GM15510 (cell line): ENCODE results near the gene PPP1R13B.

Source experiments
- POLR2A ChIP-seq: IDR thresholded peaks from 3 replicates; pipeline ENCODE4 v1.6.1; 2011; ENCODE audit warnings: borderline replicate concordance; ENCODE audit not compliant: insufficient read length; ENCODE audit errors: extremely low read depth

PPP1R13B gene

GRCh38 chr14:103721334-103722120 is 125.8 kb downstream of the PPP1R13B start:
- TF ChIP-seq POLR2A: no peak

- TF ChIP-seq POLR2A: no peak
Observed at GRCh38 chr14:103719751-103720150, 127.6 kb downstream of the PPP1R13B start.

DNA sequence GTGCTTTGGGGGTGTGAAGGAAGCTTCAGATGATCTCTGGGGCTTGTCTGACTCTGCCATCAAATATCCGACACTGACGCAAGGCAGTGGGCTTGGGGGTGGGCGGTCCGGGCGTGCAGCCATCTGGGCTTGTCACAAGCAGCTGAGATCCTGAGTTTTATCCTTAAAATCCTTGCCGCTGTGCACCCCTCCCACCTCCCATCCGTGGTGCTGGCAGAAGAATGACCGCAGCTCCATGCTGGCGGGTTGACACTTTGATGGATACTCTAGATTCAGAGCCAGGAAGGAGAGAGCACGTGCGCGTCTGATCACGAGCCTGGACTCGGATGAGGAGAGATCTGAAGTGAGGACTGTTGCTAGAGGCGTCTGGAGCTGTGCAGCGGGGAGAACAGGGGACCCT is 128.8 kb downstream of the PPP1R13B start:
- TF ChIP-seq POLR2A: no peak

- no peak for TF ChIP-seq POLR2A
Observed at GRCh38 chr14:103716899-103717411, 130.4 kb downstream of the PPP1R13B start.

GRCh38 chr14:103716091-103716801 is 131.1 kb downstream of the PPP1R13B start:
- TF ChIP-seq POLR2A: no peak

DNA sequence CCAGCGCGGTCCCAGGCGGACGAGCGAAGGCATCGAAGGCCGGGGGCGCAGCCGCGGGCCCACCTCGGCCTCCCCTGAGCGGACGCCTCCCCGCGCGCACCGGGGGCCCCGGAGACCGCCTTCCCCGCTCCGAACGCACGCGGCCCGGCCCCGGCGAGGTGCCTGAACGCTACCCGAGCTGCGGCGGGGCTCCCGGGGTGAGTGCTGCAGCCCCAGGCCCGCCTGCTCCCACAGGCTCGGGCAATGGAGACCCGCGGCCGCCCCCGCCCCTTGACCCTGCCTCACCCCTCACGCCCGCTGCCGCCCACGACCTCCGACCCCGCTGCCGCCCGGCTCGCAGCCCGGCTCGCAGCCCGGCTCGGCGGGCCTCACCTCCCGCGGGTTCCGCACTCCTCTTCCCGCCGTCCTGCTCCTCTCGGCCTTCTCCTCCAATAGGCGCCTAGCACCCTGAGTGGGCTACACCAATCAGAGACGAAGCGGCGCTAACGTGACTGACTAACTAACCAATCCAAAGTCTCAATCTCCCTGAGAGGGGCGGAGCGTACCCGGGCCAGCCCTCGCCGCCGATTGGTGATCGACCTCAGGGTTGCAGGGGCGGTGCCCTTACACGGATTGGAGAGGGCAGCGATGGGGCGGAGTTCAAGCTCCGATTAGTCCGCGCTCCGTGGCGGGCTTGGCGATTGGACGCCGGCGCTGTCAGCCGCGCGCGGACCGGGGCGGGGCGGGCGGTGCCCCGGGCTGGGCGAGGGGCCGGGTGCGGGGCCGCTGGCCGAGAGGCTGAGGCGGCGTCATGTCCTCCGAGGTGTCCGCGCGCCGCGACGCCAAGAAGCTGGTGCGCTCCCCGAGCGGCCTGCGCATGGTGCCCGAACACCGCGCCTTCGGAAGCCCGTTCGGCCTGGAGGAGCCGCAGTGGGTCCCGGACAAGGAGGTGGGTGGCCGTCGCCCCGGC is 132.0 kb downstream of the PPP1R13B start, which contains the start of the genes XRCC3 and ZFYVE21:
Gene XRCC3 (minus strand): TSS at position 400 of the 949 bp plus-strand sequence. CDS start 4,364 bp downstream, outside the sequence.
Gene ZFYVE21 (plus strand): TSS at position 759 of the 949 bp plus-strand sequence. CDS start 32 bp downstream, at position 791.
- peak; percentile 81 for TF ChIP-seq POLR2A

DNA sequence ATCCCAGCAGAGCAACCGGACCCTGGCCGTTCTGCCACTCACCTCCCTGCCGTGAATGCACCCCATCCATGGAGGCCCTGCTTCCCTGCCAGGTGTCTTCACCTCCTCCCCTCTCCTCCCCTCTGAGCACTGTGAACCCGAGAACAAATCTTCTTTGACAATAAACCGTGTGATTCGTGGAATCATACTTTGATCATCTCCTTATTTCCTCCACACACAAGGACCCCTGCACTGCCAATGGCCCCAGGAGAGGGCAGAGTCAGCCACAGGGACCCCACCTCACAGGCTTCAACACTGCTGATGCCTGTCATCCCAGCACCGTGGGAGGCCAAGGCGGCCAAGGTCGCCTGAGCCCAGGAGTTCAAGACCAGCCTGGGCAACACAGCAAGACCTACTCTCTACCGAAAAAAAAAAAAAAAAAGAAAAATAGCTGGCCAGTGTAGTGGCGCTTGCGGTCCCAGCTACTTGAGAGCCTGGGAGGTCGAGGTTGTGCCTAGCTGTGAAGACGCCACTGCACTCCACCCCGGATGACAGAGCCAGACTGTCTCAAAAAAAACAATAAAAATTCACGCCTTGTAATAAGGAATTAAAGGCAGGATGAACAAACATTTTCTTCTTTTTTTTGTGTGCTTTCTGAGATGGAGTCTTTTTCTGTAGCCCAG is 133.2 kb downstream of the PPP1R13B start:
- no peak for TF ChIP-seq POLR2A

GRCh38 chr14:103713304-103714062 is 133.9 kb downstream of the PPP1R13B start:
- TF ChIP-seq POLR2A: no peak

- peak; percentile 5 for TF ChIP-seq POLR2A
Observed at GRCh38 chr14:103712633-103713247, 134.6 kb downstream of the PPP1R13B start.

- TF ChIP-seq POLR2A: no peak
Observed at GRCh38 chr14:103711516-103712431, 135.6 kb downstream of the PPP1R13B start.

GRCh38 chr14:103710771-103711377 is 136.5 kb downstream of the PPP1R13B start:
- no peak for TF ChIP-seq POLR2A
